Activated CD4-positive, CD25-positive, alpha-beta regulatory T cell treated with anti-CD3 and anti-CD28 coated beads, Interleukin-2, amount 50 U/mL, for 72 hours (primary cell): ENCODE results near the gene GM2A.

Experiments
- DNase-seq: peaks from one replicate; pipeline ENCODE4 v3.0.0; 2021

The GM2A gene

GRCh38 chr5:151252762-151253604 lies at the start of gene GM2A:
Gene GM2A (plus strand): TSS chr5:151253185. CDS start chr5:151253217, 32 bp downstream.
- peak; percentile 97 for DNase-seq

- no peak for DNase-seq
Observed at GRCh38 chr5:151204051-151204450, 48.9 kb upstream of the GM2A start.

- no peak for DNase-seq
Observed at GRCh38 chr5:151205411-151205810, 47.6 kb upstream of the GM2A start.

GRCh38 chr5:151208481-151208914 lies 44.5 kb upstream of the GM2A start:
- DNase-seq = no peak

DNA sequence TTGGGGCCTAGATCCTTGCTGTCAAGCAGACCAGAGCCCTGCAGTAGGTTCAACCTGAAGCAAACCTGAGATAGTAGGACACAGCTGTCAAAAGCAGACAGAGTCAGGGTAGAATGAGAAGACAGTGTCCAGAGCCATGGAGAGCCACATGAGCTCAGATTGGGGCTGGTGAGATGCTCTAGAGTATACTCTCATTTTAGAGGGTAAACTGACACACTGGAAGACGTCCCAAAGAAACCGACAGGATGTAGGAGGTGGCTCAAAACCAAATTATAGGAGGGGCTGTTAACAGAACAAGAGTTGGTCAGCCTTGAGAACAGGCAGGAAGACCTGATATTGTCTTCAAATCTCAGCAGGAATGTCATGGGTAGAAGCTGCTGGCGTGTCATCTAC lies 40.6 kb upstream of the GM2A start:
- no peak for DNase-seq

GRCh38 chr5:151213803-151214613 lies 39.0 kb upstream of the GM2A start:
- DNase-seq = peak; percentile 71

DNA sequence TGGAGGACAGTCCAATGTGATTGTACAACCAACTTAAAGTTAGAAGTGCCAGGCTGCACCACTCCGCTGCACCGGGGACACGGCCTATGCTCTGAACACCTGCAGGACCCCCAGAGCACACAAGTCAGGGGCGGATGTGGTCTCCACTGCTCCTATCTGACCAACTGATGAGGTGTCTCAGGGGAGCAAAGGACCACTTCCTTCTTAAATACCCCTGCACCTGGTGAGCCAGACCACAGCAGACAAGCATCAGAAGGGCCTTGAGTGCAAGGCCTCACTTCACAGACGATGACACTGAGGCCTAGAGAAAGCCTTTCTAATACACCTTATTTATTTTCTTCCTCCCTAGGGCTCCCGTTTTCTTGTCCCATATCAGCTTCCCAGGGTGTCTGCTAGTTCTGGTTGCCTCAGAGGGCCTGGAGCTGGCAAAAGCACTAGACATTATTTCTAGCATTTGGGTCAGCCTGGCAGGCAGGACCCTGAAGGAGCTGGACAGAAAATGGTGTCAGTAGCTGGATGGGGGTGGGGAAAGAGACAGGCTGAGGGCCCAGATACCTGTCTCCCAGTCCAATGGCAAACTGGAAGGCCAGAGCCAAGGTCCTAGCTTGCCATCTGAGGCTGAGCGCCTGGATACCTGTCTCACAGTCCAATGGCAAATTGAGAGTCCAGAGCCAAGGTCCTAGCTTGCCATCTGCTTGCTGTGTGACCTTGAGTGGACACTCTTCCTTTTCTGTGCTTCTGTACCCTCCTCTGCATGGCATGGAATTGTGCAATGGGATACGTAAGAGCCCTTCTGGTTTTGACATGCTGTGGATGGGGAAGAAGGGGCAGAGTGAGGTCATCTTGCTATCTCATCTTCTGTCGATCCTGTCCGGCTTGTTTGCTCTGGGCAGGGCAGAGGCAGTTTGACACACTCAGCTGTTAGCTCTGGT lies 38.1 kb upstream of the GM2A start:
- no peak for DNase-seq

GRCh38 chr5:151215546-151215880 lies 37.5 kb upstream of the GM2A start:
- DNase-seq = no peak

GRCh38 chr5:151216781-151217180 lies 36.2 kb upstream of the GM2A start:
- no peak for DNase-seq

DNA sequence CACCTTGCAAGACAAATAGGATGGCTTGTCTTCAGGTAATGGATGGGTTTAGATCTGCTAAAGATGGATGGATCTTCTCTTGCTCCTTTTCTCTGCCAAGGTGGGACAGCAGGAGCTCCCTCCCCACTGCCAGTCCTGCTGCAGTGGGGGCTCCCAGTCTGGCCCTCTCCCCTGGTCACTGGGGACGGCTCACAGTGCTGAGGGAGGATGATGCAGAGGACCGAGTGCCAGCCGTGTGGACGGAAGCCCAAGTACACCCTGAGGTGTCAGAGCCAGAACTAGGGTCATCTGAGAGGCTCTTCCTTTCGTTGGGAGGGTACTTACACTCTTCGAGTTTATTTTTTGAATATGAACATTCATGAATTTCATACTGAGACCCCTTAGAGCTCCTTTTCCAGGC lies 34.8 kb upstream of the GM2A start:
- DNase-seq = peak; percentile 13

DNA sequence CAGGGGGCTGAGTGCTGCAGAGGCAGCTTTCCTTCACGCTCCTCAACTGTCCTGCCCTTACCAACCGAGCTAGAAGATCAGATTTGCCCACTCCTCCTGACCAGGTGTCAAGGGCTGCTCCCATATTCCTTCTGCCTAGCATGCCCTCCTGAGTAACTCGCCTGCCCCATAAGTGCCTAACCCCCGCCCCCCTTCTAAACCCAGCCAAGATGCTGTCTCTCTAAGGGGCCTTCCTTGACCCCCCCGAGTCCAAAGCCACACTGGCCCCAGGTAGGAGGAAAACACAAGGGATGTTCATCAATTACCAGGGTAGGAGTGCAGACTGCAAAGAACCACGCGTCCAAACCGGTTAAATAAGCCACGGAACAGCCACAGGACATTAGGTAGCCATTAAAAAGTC lies 33.8 kb upstream of the GM2A start:
- no peak for DNase-seq

DNA sequence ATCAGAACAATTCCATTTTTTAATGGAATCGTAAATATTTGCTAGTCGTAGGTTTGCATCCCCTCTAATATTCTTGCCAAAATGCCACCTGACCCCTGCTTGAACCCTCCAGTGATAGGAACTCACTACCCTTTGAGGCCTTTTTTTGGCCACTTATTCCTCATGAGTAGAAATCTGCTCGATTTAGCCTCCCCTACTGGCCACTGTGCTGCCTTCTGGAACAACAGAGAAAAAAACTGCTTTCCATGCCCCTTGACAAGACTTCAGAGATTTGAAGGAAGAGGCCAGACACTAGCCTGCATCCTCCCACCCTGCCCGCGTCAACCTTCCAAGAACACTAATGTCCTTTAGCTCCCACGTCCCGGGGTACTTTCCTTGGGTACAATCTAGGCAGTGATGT lies 33.2 kb upstream of the GM2A start:
- no peak for DNase-seq

DNA sequence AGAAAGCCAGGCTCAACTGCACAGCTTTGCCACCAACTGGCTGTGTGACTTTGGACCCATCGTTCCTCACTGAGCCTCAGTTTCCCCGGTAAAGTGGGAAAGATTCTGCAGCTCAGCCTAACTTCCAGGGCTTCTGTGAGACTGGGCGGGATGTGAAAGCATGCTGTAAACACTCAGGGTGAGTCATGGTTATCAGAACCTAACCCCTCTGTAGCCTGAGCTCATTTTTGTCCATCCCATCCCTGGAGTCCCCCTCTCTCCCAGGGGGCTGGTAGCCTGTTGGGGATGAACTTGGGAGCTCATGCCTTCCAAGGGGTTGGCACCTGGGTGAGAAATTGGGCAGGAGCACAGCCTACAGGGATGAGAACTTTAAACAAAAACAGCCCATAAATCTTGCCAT lies 31.4 kb upstream of the GM2A start:
- no peak for DNase-seq

DNA sequence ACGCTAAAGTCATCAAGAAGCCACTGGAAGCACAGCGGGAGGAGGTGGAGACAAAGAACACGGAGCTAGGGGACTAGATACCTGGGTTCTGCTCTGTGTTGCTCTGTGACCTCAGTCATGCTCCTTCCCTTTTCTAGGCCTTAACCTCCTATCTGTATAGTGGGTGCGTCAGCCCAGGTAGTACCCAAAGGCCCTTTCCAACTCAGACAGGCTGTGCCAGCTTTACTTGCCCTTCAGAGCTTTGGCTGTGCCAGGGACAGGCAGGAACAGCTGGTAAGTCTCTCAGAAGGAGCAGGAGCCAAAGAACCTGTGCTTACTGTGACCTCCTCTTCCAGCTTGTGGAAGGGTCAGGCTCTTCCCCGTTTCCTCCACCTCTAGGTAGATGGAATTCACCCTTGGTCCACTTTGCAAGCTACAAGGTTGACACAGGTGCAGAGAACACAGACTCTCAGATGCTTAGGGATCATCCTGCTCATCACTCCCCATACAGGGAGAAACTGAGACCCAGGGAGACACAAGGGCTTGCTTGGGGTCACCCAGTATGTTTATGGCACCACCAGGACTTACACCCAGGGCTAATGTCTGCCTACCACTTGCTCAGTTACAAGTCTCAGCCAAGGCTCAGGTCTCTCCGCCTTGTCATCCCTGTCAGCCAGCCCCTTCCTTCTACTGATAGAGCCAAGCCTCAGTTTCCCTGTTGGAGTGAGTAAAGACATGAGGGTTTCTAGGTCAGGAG lies 30.8 kb upstream of the GM2A start:
- no peak for DNase-seq

GRCh38 chr5:151222790-151223446 lies 30.1 kb upstream of the GM2A start:
- peak; percentile 51 for DNase-seq

GRCh38 chr5:151223447-151224264 lies 29.3 kb upstream of the GM2A start, which contains the start of gene CCDC69:
Gene CCDC69 (minus strand): TSS chr5:151224092. CDS start chr5:151223970, 122 bp downstream.
- DNase-seq = peak; percentile 65

DNA sequence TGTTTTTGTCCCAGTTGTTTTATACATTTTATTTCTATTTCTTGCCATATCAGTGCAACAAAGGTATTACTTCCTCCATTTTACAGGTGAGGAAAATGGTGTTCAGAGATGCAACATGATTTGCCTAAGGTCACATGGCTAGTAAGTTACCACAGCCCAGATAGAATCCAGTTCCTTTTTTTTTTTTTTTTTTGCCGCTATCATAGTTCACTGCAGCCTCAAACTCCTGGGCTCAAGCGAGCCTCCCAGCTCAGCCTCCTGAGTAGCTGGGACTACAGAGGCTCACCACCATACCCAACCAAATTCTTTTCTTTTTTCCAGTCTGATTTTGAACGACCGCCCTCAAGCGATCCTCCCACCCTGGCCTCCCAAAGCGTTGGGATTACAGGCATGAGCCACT lies 28.6 kb upstream of the GM2A start:
- DNase-seq = no peak

GRCh38 chr5:151225071-151225470 lies 27.9 kb upstream of the GM2A start:
- no peak for DNase-seq

DNA sequence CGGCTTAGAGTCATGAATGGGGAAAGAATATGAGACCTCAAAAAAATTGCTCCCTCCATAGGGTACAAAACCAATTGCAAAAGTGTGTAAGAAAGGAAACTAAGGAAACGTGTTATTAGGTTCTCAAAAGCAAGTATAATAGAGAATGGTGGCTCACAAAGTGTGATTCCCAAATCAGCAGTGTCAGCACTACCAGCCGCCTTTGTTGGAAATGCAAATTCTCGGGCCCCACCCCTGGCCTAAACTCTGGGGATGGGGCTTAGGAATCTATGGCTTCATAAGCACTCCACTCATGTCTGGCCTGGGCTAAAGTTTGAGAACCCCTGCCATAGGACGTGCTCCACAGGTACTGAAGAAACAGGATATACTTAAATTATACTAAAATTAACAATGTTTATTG lies 27.5 kb upstream of the GM2A start:
- DNase-seq = no peak

- no peak for DNase-seq
Observed at GRCh38 chr5:151227918-151228447, 25.0 kb upstream of the GM2A start.
